HCT116 (cell line): ENCODE results near the gene KLF9. TPM values are rescaled to one million over a fixed set of nuclear protein-coding genes. Genes with fewer than 3 reads are reported as not detected.

Experiments
- ATAC-seq: fragments of 200-7000 bp; cut with Tn5 transposase; 2 replicates; pipeline ENCODE4 v1.9.1; 2020; ENCODE audit warnings: mild to moderate bottlenecking, moderate library complexity
- BruUV-seq: library from RNA; stranded (reverse); fragments of 400-500 nt; replicated peaks from 2 replicates; lab custom pipeline; 2021; lab: Mats Ljungman, UMichigan
- CTCF ChIA-PET: fragments of 300-600 bp; sonication (Branson Sonifier 250); formaldehyde crosslinking; loops from one replicate; lab custom pipeline; 2021; ENCODE audit warnings: antibody characterized with exemption; lab: Charles Lee
- POLR2A ChIA-PET: fragments of 300-600, 350-600 bp; sonication (Branson Sonifier 250); formaldehyde crosslinking; loops from one replicate; lab custom pipeline; 2021; ENCODE audit warnings: antibody characterized with exemption; lab: Charles Lee
- RAD21 ChIA-PET, 2 experiments: fragments of 300-600 bp; sonication (Branson Sonifier 250); formaldehyde crosslinking; loops; one replicate each; lab custom pipeline; 2023; ENCODE audit warnings: low total read pairs in 2 of 2; ENCODE audit not compliant: uncharacterized antibody in 2 of 2, unreplicated experiment in 2 of 2, low non-redundant PET in 1 of 2; lab: Charles Lee
- DNase-seq: peaks from one replicate; pipeline ENCODE4 v3.0.0-alpha.2; 2010; ENCODE audit warnings: low read depth, low spot score
- H2AFZ ChIP-seq: fragments of 200-600 bp; shearing (Covaris generic), sonication (generic); 2 replicates; pipeline ENCODE4 v1.6.1; 2017; ENCODE audit warnings: low read depth, mixed run types, mixed read lengths, antibody characterized with exemption, low read length; ENCODE audit not compliant: poor library complexity, severe bottlenecking
- H3K27ac ChIP-seq: 2 replicates; pipeline ENCODE4 v1.5.1; 2012; ENCODE audit warnings: low read depth, low read length
- H3K27me3 ChIP-seq: fragments of 200-600 bp; sonication (generic); 2 replicates; pipeline ENCODE4 v1.6.1; 2016; ENCODE audit warnings: mixed run types, low read length, mixed read lengths; ENCODE audit not compliant: insufficient read depth
- H3K36me3 ChIP-seq, 2 experiments: fragments of 200-500 bp in 1 of 2; fragments of 200-600 bp in 1 of 2; sonication (Bioruptor generic) in 1 of 2; sonication (generic) in 1 of 2; 2 replicates each; pipeline versions ENCODE4 v1.5.1 to v1.6.1; 2014 to 2016; ENCODE audit warnings: low read length in 2 of 2, inconsistent platforms in 1 of 2, mixed read lengths in 1 of 2, mixed run types in 1 of 2; ENCODE audit not compliant: insufficient read depth in 2 of 2, control insufficient read depth in 1 of 2
- H3K4me1 ChIP-seq, 2 experiments: fragments of 200-600 bp in 1 of 2; sonication (generic) in 1 of 2; 2 replicates each; pipeline versions ENCODE4 v1.5.1 to v1.6.1; 2012 to 2017; ENCODE audit warnings: low read length in 2 of 2, inconsistent platforms in 1 of 2, mild to moderate bottlenecking in 1 of 2, mixed read lengths in 1 of 2, mixed run types in 1 of 2, moderate library complexity in 1 of 2; ENCODE audit not compliant: insufficient read depth in 2 of 2, control insufficient read depth in 1 of 2
- H3K4me2 ChIP-seq: fragments of 200-600 bp; sonication (generic); 2 replicates; pipeline ENCODE4 v1.6.1; 2017; ENCODE audit warnings: mixed run types, low read length, mixed read lengths
- H3K4me3 ChIP-seq, 2 experiments: fragments of 200-600 bp in 1 of 2; sonication (generic) in 1 of 2; replicated peaks in 1 of 2; 2 replicates each; pipeline ENCODE4 v1.5.1; 2011 to 2016; ENCODE audit warnings: low read length in 2 of 2, control low read depth in 1 of 2, low read depth in 1 of 2, mild to moderate bottlenecking in 1 of 2, mixed read lengths in 1 of 2, mixed run types in 1 of 2
- H3K79me2 ChIP-seq: fragments of 200-600 bp; sonication (generic); 2 replicates; pipeline ENCODE4 v1.6.1; 2017; ENCODE audit warnings: mild to moderate bottlenecking, mixed run types, low read length, moderate library complexity, mixed read lengths; ENCODE audit not compliant: insufficient read depth
- H3K9ac ChIP-seq: fragments of 200-600 bp; sonication (generic); 2 replicates; pipeline ENCODE4 v1.6.1; 2016; ENCODE audit warnings: low read length, mixed read lengths
- H3K9me2 ChIP-seq: fragments of 200-600 bp; sonication (generic), shearing (Covaris generic); 2 replicates; pipeline ENCODE4 v1.6.1; 2017; ENCODE audit warnings: mixed run types, mild to moderate bottlenecking, moderate library complexity; ENCODE audit not compliant: insufficient read depth
- H3K9me3 ChIP-seq, 2 experiments: fragments of 200-500 bp in 1 of 2; fragments of 200-600 bp in 1 of 2; sonication (Bioruptor generic) in 1 of 2; sonication (generic) in 1 of 2; 2 replicates each; pipeline ENCODE4 v1.6.1; 2014 to 2017; ENCODE audit warnings: low read length in 2 of 2, mixed read lengths in 2 of 2, inconsistent platforms in 1 of 2, low read depth in 1 of 2, mild to moderate bottlenecking in 1 of 2, mixed run types in 1 of 2, moderate library complexity in 1 of 2; ENCODE audit not compliant: control insufficient read depth in 1 of 2, insufficient read depth in 1 of 2
- H4K20me1 ChIP-seq: fragments of 200-600 bp; sonication (generic), shearing (Covaris generic); 2 replicates; pipeline ENCODE4 v1.6.1; 2017; ENCODE audit warnings: mixed run types, mild to moderate bottlenecking, moderate library complexity; ENCODE audit not compliant: insufficient read depth
- CEBPB ChIP-seq: IDR thresholded peaks from 2 replicates; pipeline ENCODE4 v1.6.1; 2012; ENCODE audit warnings: low read depth
- EZH2 ChIP-seq: fragments of 200-600 bp; sonication (generic); IDR thresholded peaks from 2 replicates; pipeline ENCODE4 v1.6.1; 2017; ENCODE audit warnings: antibody characterized with exemption, mixed run types
- EZH2phosphoT487 ChIP-seq: fragments of 200-600 bp; IDR thresholded peaks from 2 replicates; pipeline ENCODE4 v1.6.1; 2018; ENCODE audit warnings: antibody characterized with exemption, borderline replicate concordance
- FOSL1 ChIP-seq: IDR thresholded peaks from 2 replicates; pipeline ENCODE4 v1.6.1; 2012; ENCODE audit warnings: low read depth
- POLR2A ChIP-seq: IDR thresholded peaks from 2 replicates; pipeline ENCODE4 v1.7.0; 2011; ENCODE audit warnings: borderline replicate concordance; ENCODE audit not compliant: insufficient read depth, insufficient read length; ENCODE audit errors: extremely low read depth
- POLR2AphosphoS5 ChIP-seq: IDR thresholded peaks from 2 replicates; pipeline ENCODE4 v1.6.1; 2011; ENCODE audit warnings: mild to moderate bottlenecking, low read depth, low read length, moderate library complexity
- SIN3A ChIP-seq: IDR thresholded peaks from 2 replicates; pipeline ENCODE4 v1.6.1; 2012; ENCODE audit warnings: low read depth
- TCF7L2 ChIP-seq: IDR thresholded peaks from 2 replicates; pipeline ENCODE4 v1.7.0; 2011; ENCODE audit warnings: borderline replicate concordance, inconsistent platforms; ENCODE audit not compliant: insufficient read depth, insufficient read length; ENCODE audit errors: extremely low read depth
- YY1 ChIP-seq: IDR thresholded peaks from 2 replicates; pipeline ENCODE4 v1.6.1; 2011; ENCODE audit warnings: low read length, low read depth, moderate library complexity, mild to moderate bottlenecking; ENCODE audit not compliant: insufficient replicate concordance; ENCODE audit errors: extremely low read depth
- intact Hi-C: fragments of 100-400 bp; cut with micrococcal nuclease; formaldehyde crosslinking; loops from 2 replicates; pipeline ENCODE4 v1.10.0; 2022
- total RNA-seq: library from RNA; stranded (reverse); gene quantifications from one replicate; pipeline ENCODE4 v1.2.1, GENCODE V29; 2021; ENCODE audit not compliant: unreplicated experiment
- TF ChIP-seq, protein P1 (sequence below): IDR thresholded peaks from 2 replicates; pipeline ENCODE4 v1.6.1; 2012

KLF9 gene
- total RNA-seq, 1 experiment from 2014 or later: 8.3 TPM

DNA sequence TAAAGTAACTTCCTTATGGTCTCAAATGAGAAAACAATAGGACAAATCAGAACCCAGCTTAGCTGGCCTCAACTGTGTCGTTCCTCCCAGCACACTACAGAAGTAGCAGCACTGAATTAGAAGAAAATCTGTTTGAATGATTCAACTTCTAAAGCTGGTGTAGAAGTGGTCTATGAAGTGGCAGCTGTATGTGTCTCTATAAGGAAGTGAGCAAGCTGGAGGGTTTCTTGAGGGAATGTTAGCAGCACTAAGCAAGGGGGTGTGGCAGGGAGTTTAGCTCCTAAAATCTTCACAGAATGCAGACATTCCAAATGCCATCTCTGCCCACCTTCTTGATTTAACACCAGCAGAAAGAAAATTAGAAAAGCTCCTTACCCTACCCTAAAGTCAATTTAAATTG, 4.1 kb downstream of the KLF9 start:
- no peaks in the 10 kb centered on the region for H3K27me3 ChIP-seq
- no peaks in the 10 kb centered on the region for H3K79me2 ChIP-seq
- no peak overlapping the region for H2AFZ ChIP-seq
- TF ChIP-seq SIN3A (no peak), EZH2 (no peak), FOSL1 (no peak)
- TF ChIP-seq, all 23 proteins: peak for 0
- ATAC-seq (no peak), DNase-seq (no peak)
- RAD21 ChIA-PET: no interaction called here
- CTCF ChIA-PET: no interaction called here
- Histone ChIP-seq H3K4me2 (no peak overlapping the region), H3K9ac (no peak overlapping the region), H3K27ac (no peak overlapping the region), H3K4me1 (peaks cover 17 to 57% of the 10 kb centered on the region in 2 experiments; a peak in 3 of 4 replicates), H3K9me3 (no peaks in the 10 kb centered on the region), H3K9me2 (no peaks in the 10 kb centered on the region), H4K20me1 (no peaks in the 10 kb centered on the region), H3K36me3 (no peaks in the 10 kb centered on the region), H3K4me3 (no peak overlapping the region)
- POLR2A ChIA-PET: no interaction called here
- intact Hi-C loops: no loop called here
- no TSS peak for BruUV-seq

DNA sequence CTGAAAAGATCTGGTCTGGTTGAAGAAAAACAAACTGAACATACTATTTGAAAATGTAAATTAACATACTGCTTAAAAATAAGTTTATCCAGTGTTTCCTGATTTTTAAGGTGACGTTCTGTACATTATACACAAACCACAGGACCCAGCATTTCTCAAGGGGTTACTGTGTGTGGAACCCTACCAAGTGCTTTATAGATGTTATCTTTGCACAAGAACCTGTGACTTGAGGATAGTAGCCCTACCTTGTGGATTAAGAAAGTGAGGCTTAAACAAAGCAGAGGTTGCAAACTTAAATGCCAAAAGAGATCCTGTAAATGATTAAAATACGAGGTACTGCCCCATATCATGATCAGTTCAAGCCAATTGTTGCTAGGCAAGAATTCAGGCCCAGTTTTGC, 4.7 kb downstream of the KLF9 start:
- Histone ChIP-seq H3K27ac (no peak overlapping the region), H3K4me1 (peaks cover 16 to 52% of the 10 kb centered on the region in 2 experiments; a peak in 3 of 4 replicates), H3K9ac (no peak overlapping the region), H3K79me2 (no peaks in the 10 kb centered on the region), H3K9me3 (no peaks in the 10 kb centered on the region), H4K20me1 (no peaks in the 10 kb centered on the region), H3K27me3 (no peaks in the 10 kb centered on the region), H2AFZ (no peak overlapping the region), H3K36me3 (no peaks in the 10 kb centered on the region), H3K4me3 (no peak overlapping the region), H3K4me2 (no peak overlapping the region), H3K9me2 (no peaks in the 10 kb centered on the region)
- no TSS peak for BruUV-seq
- ChIA-PET RAD21 (no interaction called here), POLR2A (no interaction called here), CTCF (no interaction called here)
- TF ChIP-seq CEBPB: no peak
- no peak for TF ChIP-seq TCF7L2
- TF ChIP-seq, protein P1, sequence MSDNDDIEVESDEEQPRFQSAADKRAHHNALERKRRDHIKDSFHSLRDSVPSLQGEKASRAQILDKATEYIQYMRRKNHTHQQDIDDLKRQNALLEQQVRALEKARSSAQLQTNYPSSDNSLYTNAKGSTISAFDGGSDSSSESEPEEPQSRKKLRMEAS: no peak
- no peak for TF ChIP-seq POLR2A
- no peak for TF ChIP-seq EZH2phosphoT487
- no peak for TF ChIP-seq POLR2AphosphoS5
- no peak for TF ChIP-seq YY1
- no peak for ATAC-seq
- DNase-seq: no peak
- intact Hi-C loops: no loop called here
